Gastroesophageal sphincter (tissue), 4 donors: ENCODE results near the gene PPRC1. TPM values are rescaled to one million over a fixed set of nuclear protein-coding genes. Genes with fewer than 3 reads are reported as not detected.
A peak's percentile ranks its signal among the peaks of the same experiment; 100 is the strongest.

Experiments used
- ATAC-seq: fragments of 150-250 bp; one replicate; pipeline ENCODE4 v1.9.1; 2016; ENCODE audit warnings: mild to moderate bottlenecking, moderate library complexity
- H3K27ac ChIP-seq, 4 donors: fragments of 200-600 bp; sonication (generic) in 3 of 4; 1 replicate in 3 of 4; 2 replicates in 1 of 4; pipeline ENCODE4 v1.5.1; 2016 to 2019
- H3K27me3 ChIP-seq: fragments of 200-600 bp; sonication (generic); one replicate; pipeline ENCODE4 v1.5.1; 2019
- H3K36me3 ChIP-seq, 2 donors: fragments of 200-600 bp; sonication (generic); one replicate each; pipeline ENCODE4 v1.5.1; 2019; ENCODE audit warnings: control low read depth in 1 of 2
- H3K4me1 ChIP-seq, 3 donors: fragments of 200-600 bp; sonication (generic); 1 replicate in 2 of 3; 2 replicates in 1 of 3; pipeline ENCODE4 v1.5.1; 2016 to 2019; ENCODE audit warnings: control low read depth in 2 of 3
- H3K4me3 ChIP-seq, 2 donors: fragments of 200-600 bp; sonication (generic); one replicate each; pipeline ENCODE4 v1.5.1; 2019; ENCODE audit warnings: mild to moderate bottlenecking in 1 of 2, moderate library complexity in 1 of 2
- H3K9me3 ChIP-seq, 3 donors: fragments of 200-600 bp; sonication (generic); one replicate each; pipeline ENCODE4 v1.5.1; 2017 to 2019; ENCODE audit warnings: control low read depth in 2 of 3
- EP300 ChIP-seq: sonication (generic); formaldehyde crosslinking; IDR thresholded peaks from one replicate; pipeline ENCODE4 v1.6.1; 2017; ENCODE audit warnings: antibody characterized with exemption, mild to moderate bottlenecking
- POLR2A ChIP-seq, 2 donors: fragments of 450-650 bp; IDR thresholded peaks; one replicate each; pipeline ENCODE4 v1.6.1; 2017; ENCODE audit warnings: antibody characterized with exemption in 2 of 2, mild to moderate bottlenecking in 2 of 2, moderate library complexity in 1 of 2
- POLR2AphosphoS5 ChIP-seq: sonication (generic); formaldehyde crosslinking; IDR thresholded peaks from one replicate; pipeline ENCODE4 v1.6.1; 2017; ENCODE audit warnings: antibody characterized with exemption
- WGBS, 2 donors: methylation state at CpG; one replicate each; pipeline ENCODE4 v1.1.5; 2018; ENCODE audit warnings: low coverage in 1 of 2; 5-methylcytosine and 5-hydroxymethylcytosine counted together
- total RNA-seq, 4 donors: library from RNA; depleted of rRNA; stranded (reverse); fragments of >200 nt; gene quantifications; one replicate each; pipeline ENCODE4 v1.1.0, GENCODE V29; 2016
- TF ChIP-seq, protein P1 (sequence below), 4 experiments: fragments of 200-600 bp in 2 of 4; fragments of 450-650 bp in 2 of 4; sonication (generic) in 1 of 4; IDR thresholded peaks; one replicate each; pipeline ENCODE4 v1.5.1; 2017 to 2019; ENCODE audit warnings: antibody characterized with exemption in 4 of 4, mild to moderate bottlenecking in 2 of 4, moderate library complexity in 2 of 4

PPRC1 gene
- total RNA-seq, 4 donors from 2014 or later, result 13.4 to 31.4 (median 17.8) TPM

DNA sequence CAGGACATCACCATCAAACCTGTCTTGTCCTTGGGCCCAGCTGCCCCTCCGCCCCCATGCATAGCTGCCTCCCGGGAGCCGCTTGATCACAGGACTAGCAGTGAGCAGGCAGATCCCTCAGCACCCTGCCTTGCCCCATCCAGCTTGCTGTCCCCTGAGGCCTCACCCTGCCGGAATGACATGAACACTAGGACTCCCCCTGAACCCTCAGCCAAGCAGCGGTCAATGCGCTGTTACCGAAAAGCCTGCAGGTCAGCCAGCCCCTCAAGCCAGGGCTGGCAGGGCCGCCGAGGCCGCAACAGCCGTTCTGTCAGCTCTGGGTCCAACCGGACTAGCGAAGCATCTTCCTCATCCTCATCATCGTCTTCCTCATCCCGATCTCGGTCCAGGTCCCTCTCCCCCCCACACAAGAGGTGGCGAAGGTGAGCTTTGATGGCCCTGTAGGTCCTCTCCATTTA, 14.2 kb downstream of the PPRC1 start:
- no peak overlapping the region for H3K27ac ChIP-seq
- no peaks in the 10 kb centered on the region for H3K27me3 ChIP-seq
- no peak overlapping the region for H3K4me3 ChIP-seq
- 88 to 100% methylated on average over 1 to 11 of the region's 17 CpGs for WGBS, 2 donors
- H3K36me3 ChIP-seq, result peaks cover 0 to 87% of the 10 kb centered on the region in 2 donors
- H3K9me3 ChIP-seq, result no peaks in the 10 kb centered on the region
- no peak for ATAC-seq
- TF ChIP-seq POLR2AphosphoS5 (no peak), POLR2A (IDR thresholded peaks at IDR 0.05) (no peak), EP300 (no peak)
- TF ChIP-seq, protein P1, sequence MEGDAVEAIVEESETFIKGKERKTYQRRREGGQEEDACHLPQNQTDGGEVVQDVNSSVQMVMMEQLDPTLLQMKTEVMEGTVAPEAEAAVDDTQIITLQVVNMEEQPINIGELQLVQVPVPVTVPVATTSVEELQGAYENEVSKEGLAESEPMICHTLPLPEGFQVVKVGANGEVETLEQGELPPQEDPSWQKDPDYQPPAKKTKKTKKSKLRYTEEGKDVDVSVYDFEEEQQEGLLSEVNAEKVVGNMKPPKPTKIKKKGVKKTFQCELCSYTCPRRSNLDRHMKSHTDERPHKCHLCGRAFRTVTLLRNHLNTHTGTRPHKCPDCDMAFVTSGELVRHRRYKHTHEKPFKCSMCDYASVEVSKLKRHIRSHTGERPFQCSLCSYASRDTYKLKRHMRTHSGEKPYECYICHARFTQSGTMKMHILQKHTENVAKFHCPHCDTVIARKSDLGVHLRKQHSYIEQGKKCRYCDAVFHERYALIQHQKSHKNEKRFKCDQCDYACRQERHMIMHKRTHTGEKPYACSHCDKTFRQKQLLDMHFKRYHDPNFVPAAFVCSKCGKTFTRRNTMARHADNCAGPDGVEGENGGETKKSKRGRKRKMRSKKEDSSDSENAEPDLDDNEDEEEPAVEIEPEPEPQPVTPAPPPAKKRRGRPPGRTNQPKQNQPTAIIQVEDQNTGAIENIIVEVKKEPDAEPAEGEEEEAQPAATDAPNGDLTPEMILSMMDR (IDR thresholded peaks at IDR 0.05), result no peak
- H3K4me1 ChIP-seq, result peaks cover 0 to 8% (median 0%) of the 10 kb centered on the region in 3 donors

DNA sequence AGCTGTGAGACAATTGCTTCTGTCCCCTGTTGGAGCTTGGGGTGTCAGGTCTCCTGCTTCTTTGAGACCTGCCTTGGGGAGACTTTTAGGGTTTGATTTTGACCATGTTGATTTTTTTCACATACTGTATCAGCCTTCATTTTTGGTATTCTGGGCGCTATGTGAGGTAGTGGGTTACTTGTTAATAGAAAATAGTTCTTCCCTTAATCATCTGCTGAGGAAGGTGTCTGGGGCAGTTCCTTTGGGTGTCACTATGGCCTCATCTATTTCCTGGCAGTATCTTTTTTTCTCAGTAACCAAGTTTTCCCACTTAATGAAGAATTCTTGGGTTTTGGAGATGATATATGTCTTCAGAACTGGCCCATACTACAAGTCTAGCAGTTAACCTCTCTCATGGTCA, 14.7 kb downstream of the PPRC1 start:
- ATAC-seq, result no peak
- H3K27ac ChIP-seq, result no peak overlapping the region
- peaks cover 0 to 8% (median 0%) of the 10 kb centered on the region in 3 donors for H3K4me1 ChIP-seq
- H3K27me3 ChIP-seq, result no peaks in the 10 kb centered on the region
- TF ChIP-seq POLR2AphosphoS5 (no peak), EP300 (no peak), POLR2A (IDR thresholded peaks at IDR 0.05) (no peak)
- TF ChIP-seq, protein P1 (IDR thresholded peaks at IDR 0.05), result no peak
- H3K36me3 ChIP-seq, result peaks cover 0 to 83% of the 10 kb centered on the region in 2 donors
- 83 to 100% methylated on average over 1 of the region's 1 CpG for WGBS, 2 donors
- H3K4me3 ChIP-seq, result no peak overlapping the region
- no peaks in the 10 kb centered on the region for H3K9me3 ChIP-seq

DNA sequence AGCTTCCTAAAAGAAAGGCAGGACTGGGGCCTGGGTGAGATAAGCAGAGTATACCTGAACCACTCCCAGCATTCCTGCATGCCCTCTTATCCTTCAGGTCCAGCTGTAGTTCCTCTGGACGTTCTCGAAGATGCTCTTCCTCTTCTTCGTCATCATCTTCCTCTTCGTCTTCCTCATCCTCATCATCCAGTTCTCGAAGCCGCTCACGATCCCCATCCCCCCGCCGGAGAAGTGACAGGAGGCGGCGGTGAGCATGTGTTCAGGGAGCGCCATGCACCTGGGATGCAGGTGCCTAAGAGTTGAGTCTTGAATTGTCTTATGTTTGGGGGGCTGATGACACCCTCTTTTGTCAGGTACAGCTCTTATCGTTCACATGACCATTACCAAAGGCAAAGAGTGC, 15.4 kb downstream of the PPRC1 start:
- no peaks in the 10 kb centered on the region for H3K9me3 ChIP-seq
- TF ChIP-seq POLR2AphosphoS5, result no peak
- no peak for TF ChIP-seq EP300
- TF ChIP-seq, protein P1 (IDR thresholded peaks at IDR 0.05), result no peak
- no peak for TF ChIP-seq POLR2A (IDR thresholded peaks at IDR 0.05)
- no peak overlapping the region for H3K27ac ChIP-seq
- H3K4me1 ChIP-seq, result peaks cover 0 to 15% (median 4%) of the 10 kb centered on the region in 3 donors
- H3K27me3 ChIP-seq, result no peaks in the 10 kb centered on the region
- WGBS, 2 donors, result 93 to 100% methylated on average over 1 to 12 of the region's 13 CpGs
- no peak overlapping the region for H3K4me3 ChIP-seq
- peaks cover 0 to 75% of the 10 kb centered on the region in 2 donors for H3K36me3 ChIP-seq
- ATAC-seq, result no peak

DNA sequence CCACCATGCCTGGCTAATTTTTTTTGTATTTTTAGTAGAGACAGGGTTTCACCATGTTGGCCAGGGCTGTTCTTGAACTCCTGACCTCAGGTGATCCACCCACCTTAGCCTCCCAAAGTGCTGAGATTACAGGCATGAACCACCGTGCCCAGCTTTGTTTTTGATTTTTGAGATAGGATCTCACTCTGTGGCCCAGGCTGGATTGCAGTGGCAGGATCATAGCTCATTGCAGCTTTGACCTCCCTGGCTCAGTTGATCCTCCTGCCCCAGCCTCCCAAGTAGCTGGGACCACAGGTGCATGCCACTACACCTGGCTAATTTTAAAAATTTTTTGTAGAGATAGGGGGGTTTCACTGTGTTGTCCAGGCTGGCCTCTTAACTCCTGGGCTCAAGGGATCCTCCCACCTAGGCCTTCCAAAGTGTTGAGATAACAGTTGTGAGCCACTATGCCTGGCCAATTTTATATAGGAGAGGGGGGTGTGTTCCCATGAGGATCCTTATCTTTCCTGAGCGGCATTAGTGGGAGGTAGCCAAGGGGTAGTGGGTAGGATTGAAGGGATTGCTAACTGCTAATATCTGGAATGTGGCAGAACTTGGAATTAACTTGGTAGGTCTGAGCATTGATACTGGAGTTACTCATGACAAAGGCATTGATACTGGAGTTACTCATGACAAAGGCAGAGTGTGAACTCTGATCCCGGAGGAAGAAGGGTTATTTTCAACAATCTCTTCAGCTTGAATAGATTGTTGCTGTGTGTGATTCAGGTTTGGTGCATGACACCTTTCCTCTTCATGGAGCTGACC, 18.3 kb downstream of the PPRC1 start:
- ATAC-seq, result no peak
- WGBS, 2 donors, result 65 to 78% methylated on average over 2 to 3 of the region's 3 CpGs

More for the DNA sequence above, 18.3 kb downstream of the PPRC1 start:
- H3K27me3 ChIP-seq, result no peaks in the 10 kb centered on the region
- H3K4me1 ChIP-seq, result peaks cover 0 to 33% (median 6%) of the 10 kb centered on the region in 3 donors
- TF ChIP-seq POLR2AphosphoS5 (no peak), POLR2A (IDR thresholded peaks at IDR 0.05) (no peak), EP300 (no peak)
- TF ChIP-seq, protein P1 (IDR thresholded peaks at IDR 0.05), result no peak
- H3K27ac ChIP-seq, result peak overlapping the region; percentile 51 to 94 (median 89)
- peak overlapping the region in 1 of 2 donors; percentile 71 for H3K4me3 ChIP-seq
- peaks cover 0 to 69% of the 10 kb centered on the region in 2 donors for H3K36me3 ChIP-seq
- H3K9me3 ChIP-seq, result no peaks in the 10 kb centered on the region
